Body of pancreas (tissue), 4 donors: ENCODE data around the gene RGS8.

Experiments
- CTCF ChIP-seq, 7 experiments: fragments of 450-650 bp in 4 of 7; fragments of 200-600 bp in 3 of 7; sonication (generic) in 3 of 7; IDR thresholded peaks; one replicate each; pipeline ENCODE4 v1.5.1; 2016 to 2019; ENCODE audit warnings: antibody characterized with exemption in 7 of 7
- POLR2A ChIP-seq, 3 donors: fragments of 450-650 bp; IDR thresholded peaks; one replicate each; pipeline ENCODE4 v1.6.1; 2016; ENCODE audit warnings: antibody characterized with exemption in 3 of 3, mild to moderate bottlenecking in 2 of 3

- TF ChIP-seq CTCF (IDR thresholded peaks at IDR 0.05) (no peak), POLR2A (IDR thresholded peaks at IDR 0.05) (no peak)
Measured at GRCh38 chr1:182664296-182664695, 20.1 kb downstream of the RGS8 start.
